ENCODE data around the gene NCOA3.

NCOA3 gene

DNA sequence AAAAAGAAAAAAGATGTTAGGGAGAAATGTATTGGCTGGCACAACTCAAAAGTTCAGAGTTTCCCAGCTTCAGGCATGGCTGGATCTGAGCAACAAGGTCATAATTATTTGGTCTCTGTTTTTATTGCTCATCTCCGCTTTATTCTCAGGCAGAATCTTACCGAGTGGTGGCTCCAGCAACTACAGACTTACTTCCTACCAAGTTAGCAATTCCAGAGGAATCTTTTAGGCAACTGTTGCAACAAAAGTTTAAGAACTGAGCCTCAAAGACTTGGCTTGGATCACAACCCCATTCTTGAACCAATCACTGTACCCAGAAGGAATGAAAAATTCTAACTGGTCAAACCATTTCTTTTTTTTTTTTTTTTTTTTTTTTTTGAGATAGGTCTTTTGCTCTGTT, 35.5 kb upstream of the NCOA3 start:
- TF ChIP-seq, protein P1, sequence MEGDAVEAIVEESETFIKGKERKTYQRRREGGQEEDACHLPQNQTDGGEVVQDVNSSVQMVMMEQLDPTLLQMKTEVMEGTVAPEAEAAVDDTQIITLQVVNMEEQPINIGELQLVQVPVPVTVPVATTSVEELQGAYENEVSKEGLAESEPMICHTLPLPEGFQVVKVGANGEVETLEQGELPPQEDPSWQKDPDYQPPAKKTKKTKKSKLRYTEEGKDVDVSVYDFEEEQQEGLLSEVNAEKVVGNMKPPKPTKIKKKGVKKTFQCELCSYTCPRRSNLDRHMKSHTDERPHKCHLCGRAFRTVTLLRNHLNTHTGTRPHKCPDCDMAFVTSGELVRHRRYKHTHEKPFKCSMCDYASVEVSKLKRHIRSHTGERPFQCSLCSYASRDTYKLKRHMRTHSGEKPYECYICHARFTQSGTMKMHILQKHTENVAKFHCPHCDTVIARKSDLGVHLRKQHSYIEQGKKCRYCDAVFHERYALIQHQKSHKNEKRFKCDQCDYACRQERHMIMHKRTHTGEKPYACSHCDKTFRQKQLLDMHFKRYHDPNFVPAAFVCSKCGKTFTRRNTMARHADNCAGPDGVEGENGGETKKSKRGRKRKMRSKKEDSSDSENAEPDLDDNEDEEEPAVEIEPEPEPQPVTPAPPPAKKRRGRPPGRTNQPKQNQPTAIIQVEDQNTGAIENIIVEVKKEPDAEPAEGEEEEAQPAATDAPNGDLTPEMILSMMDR (conservative IDR thresholded peaks at IDR 0.05) = no peak
- no peak overlapping the region for H3K27ac ChIP-seq

DNA sequence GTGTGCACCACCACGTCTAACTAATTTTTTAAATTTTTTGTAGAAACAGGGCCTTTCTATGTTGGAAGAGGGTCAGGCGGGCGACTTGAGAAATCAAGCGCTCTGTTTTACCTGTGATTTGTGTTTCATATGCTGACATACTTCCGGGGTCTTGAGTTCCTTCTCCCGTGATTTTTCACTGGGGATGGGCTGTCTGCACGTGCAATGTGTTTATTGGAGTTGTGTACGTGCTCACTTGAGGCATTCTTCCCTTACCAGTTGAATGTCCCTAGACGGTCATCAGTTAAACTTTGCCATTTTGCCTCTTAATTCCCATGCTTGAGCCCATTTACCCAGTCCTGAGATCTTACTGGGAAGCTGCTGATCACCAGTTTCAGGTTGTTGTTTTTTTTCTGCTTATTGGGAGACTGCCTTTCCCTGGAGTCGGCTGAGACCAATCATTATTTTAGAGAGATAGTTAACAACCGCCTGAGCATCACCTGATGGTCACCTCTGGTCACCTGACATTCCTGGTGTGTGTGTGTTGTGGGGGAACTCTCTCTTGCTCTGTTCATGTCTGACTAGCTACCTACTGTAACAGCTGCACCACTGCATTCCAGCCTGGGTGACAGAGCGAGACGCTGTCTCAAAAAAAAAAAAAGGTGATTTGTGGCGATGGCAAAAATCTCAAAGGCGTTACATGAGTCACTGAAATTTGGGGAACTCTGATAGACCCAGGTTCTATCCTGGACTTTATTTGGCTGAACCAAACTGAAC, 34.8 kb upstream of the NCOA3 start:
- TF ChIP-seq, protein P1 (conservative IDR thresholded peaks at IDR 0.05) = no peak
- H3K27ac ChIP-seq = no peak overlapping the region

DNA sequence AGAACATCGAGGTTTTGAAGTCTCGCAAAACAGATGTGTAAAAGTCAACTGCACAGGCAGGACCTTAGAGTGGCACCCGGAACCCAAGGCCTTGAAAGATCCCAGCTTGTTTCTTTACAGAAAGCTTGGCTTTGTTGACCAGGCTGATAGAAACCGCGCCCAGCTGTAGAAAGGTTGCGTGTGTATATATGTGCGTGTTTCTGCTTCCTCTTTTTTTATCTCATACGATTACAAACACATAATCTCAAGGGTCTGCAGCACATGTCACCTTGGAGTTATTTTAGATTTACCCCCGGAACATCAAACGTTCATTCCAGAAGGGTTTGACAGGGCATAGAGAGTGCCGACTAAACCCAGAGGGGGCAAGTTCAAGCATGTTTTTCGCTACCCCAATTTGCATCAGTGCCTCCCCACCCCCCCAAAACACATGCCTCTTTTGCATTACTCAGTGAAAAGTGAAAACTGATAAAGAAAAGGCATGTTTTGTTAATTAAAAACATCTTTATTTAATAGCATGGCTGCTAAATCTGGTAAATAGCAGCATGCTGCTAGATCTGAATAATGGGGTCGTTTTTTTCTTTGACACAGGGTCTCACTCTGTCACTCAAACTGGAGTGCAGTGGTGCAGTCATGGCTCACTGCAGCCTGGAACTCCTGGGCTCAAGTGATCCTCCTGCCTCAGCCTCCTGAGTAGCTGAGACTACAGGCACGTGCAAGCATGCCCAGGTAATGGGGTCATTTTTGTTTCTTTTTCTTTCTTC, 33.2 kb upstream of the NCOA3 start:
- H3K27ac ChIP-seq = no peak overlapping the region

DNA sequence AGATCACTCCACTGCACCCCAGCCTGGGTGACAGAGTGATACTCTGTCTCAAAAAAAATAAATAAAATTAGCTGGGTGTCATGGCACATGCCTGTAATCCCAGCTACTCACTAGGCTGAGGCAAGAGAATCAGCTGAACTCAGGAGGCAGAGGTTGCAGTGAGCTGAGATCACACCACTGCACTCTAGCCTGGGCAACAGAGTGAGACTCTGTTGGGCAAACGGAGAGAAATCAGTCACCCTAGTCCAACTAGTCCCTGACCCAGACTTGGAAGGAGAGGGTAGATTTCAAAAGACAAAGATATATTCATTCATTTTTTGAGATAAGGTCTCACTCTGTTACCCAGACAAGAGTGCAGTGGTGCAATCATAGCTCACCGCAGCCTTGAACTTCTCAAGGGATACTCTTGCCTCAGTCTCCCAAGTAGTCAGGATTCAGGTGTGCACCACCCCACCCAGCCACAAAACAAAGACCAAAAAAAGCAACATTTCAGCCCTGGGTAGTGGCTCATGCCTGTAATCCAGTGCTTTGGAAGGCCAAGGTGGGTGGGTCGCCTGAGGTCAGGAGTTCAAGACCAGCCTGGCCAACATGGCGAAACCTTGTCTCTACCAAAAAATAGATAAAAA, 26.2 kb upstream of the NCOA3 start:
- no peak overlapping the region for H3K27ac ChIP-seq
- TF ChIP-seq, protein P1 (conservative IDR thresholded peaks at IDR 0.05) = no peak

More for the DNA sequence above, 33.2 kb upstream of the NCOA3 start:
- TF ChIP-seq, protein P1 (conservative IDR thresholded peaks at IDR 0.05) = no peak

DNA sequence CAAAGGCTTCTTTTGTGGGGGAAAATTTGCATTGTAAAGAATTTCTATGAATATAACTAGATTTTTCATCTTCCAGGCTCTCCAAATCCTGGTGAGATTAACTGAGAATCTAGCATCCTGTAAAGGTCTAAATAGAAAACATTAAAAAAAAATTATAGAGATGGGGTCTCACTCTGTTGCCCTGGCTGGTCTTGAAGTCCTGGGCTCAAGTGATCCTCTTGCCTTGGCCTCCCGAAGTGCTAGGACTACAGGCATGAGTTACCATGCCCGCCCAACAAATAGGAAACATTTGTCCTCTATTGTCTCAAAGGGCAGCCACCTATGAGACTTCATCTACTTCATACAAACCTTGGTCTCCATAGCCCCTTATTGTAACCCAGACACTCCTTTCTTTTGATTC, 25.2 kb upstream of the NCOA3 start:
- TF ChIP-seq, protein P1 (conservative IDR thresholded peaks at IDR 0.05) = no peak
- no peak overlapping the region for H3K27ac ChIP-seq

DNA sequence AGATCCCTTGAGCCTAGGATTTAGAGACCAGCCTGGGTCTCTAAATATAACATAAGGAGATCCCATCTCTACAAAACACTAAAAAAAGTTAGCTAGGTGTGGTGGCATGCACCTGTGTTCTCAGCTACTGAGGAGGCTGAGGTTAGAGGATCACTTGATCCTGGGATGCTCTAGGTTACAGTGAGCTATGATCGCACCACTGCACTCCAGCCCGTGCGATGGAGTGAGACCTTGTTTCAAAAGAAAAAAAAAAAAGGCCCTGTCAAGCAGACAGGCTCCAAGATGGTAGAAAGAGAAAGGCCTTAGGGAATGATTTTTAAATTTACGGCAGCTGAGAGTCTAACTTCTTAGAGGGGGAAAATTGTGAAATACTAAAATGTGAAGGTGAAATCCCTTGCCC, 22.6 kb upstream of the NCOA3 start:
- H3K27ac ChIP-seq = no peak overlapping the region
- TF ChIP-seq, protein P1 (conservative IDR thresholded peaks at IDR 0.05) = no peak

DNA sequence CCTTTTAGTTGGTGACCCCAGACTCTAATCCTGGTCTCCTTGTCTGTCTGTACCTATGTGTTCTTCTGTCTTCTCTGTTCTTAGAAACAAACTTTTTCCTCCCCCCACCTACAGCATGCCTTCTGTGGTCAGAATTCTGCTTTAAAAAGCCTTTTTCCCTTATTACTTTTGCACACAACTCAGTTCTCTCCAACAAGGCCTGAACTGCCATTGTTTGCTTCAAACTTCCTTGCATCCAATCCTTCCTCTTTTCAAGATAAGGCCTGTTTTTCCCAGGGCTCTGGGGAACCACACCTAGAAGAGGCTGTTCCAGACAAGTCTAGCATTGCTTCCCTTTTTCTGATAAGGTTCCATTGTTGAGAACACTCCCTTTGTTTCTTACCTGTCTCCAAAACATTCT, 22.2 kb upstream of the NCOA3 start:
- TF ChIP-seq, protein P1 (conservative IDR thresholded peaks at IDR 0.05) = no peak
- H3K27ac ChIP-seq = no peak overlapping the region
